ENCODE results near the gene FAM53A.

Gene FAM53A

GRCh38 chr4:1601852-1602654 is 82.1 kb downstream of the FAM53A start:
- DNase-seq, result no peak

GRCh38 chr4:1601533-1601835 is 82.6 kb downstream of the FAM53A start:
- DNase-seq, result no peak

- no peak for DNase-seq
These were observed 83.1 kb downstream of the FAM53A start for GRCh38 chr4:1600811-1601532.

- DNase-seq, result no peak
These were observed 83.8 kb downstream of the FAM53A start for GRCh38 chr4:1600211-1600780.

- DNase-seq, result no peak
These were observed 84.5 kb downstream of the FAM53A start for GRCh38 chr4:1599491-1600210.

- no peak for DNase-seq
These were observed 85.1 kb downstream of the FAM53A start for GRCh38 chr4:1599026-1599481.

- DNase-seq, result no peak
These were observed 85.7 kb downstream of the FAM53A start for GRCh38 chr4:1598206-1599025.

GRCh38 chr4:1597021-1597931 is 86.8 kb downstream of the FAM53A start:
- no peak for DNase-seq

- no peak for DNase-seq
These were observed 87.7 kb downstream of the FAM53A start for GRCh38 chr4:1596393-1596792.

GRCh38 chr4:1595789-1596325 is 88.3 kb downstream of the FAM53A start:
- DNase-seq, result no peak

GRCh38 chr4:1594871-1595788 is 89.0 kb downstream of the FAM53A start:
- no peak for DNase-seq

- no peak for DNase-seq
These were observed 90.2 kb downstream of the FAM53A start for GRCh38 chr4:1593881-1594345.

GRCh38 chr4:1593458-1593857 is 90.7 kb downstream of the FAM53A start:
- no peak for DNase-seq

- DNase-seq, result no peak
These were observed 91.2 kb downstream of the FAM53A start for GRCh38 chr4:1592709-1593417.

GRCh38 chr4:1592068-1592708 is 91.9 kb downstream of the FAM53A start:
- no peak for DNase-seq

GRCh38 chr4:1591107-1591506 is 93.0 kb downstream of the FAM53A start:
- no peak for DNase-seq

GRCh38 chr4:1590244-1590643 is 93.9 kb downstream of the FAM53A start:
- no peak for DNase-seq
